H54 (cell line): ENCODE results near the gene SNX5.

Experiments used
- DNase-seq: peaks from one replicate; pipeline ENCODE4 v3.0.0; 2011; ENCODE audit warnings: low spot score, mixed read lengths; ENCODE audit not compliant: insufficient read length
- FAIRE-seq: peaks from 3 replicates; lab custom pipeline; 2011; peaks lifted over from hg19 to GRCh38; lab: Jason Lieb, UNC
- POLR2A ChIP-seq: IDR thresholded peaks from 2 replicates; pipeline ENCODE4 v1.6.1; 2011; ENCODE audit warnings: low read depth, mild to moderate bottlenecking, low read length

The SNX5 gene

DNA sequence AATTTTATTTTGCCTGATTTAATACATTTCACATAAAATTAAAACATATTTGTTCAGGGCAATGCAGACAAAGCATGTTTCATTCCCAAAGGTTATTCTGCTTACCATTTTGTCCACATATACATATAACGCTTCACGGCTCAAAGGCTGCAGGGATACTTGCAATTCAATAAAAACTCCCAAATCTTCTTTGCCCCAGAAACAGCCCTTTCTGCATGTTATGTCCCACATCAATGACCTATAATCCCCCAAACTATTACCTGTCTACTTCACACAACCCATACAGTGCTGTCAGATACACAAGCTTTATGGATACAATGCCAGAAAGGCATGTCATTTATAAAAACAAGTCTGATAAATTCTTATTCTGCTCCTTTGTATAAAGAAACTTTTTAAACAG, 20.2 kb downstream of the SNX5 start:
- no peak for TF ChIP-seq POLR2A
- FAIRE-seq (no peak), DNase-seq (no peak)

DNA sequence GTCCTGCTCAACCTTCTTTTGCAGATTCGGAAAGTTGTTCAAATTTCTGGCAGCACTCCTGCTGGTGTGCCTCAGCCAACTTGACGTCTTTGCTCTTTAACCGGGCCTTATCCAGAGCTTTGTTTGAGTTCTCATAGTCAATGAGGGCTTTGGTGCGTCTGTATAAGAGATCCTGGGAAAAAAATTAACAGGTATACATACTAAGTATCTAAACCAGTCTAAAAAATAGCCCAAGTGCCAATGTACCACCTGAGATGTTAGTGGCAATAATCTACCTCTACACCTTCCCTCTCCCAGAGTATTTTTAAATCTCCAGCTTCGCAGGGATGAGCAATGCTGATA, 21.1 kb downstream of the SNX5 start:
- no peak for TF ChIP-seq POLR2A
- FAIRE-seq (no peak), DNase-seq (no peak)

DNA sequence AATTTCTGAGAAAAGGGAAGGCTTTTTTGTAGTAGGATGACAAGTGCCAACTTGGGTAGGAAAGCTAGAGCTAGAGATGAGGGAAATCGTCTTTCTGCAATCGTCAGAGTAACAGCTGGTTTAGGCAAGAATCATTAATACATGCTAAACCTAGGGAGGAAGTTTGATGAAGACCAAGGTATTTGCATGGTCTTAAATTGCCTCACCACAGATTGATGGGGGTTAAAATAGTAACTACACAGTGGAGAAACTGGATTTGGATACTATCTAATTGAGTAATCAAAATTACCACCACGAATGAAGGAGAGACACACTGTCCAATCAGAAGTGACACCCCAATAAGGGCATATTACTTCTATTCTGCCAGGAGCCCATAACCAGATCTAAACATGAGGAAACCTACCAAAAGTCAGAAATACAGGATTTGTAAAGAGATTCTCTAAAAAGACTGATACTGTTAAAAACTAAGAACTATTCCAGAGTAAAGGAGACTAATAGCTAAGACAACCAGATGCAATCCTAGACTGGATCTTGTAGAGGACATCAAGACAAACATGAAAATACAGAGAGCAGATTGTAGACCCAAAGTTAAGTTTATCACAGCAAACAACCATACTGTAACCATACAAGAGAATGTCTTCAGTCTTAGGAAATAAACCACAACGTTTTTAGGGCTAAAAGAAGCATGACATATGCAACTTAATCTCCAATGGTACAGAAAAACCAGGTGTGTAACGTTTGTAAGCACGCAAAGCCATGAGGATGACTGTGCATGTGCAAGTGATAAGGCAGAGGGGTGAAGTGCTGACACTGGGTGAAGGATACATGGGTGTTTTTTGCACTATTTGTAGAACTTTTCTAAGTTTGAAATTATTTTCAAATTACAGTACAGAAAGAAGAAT, 21.8 kb downstream of the SNX5 start:
- DNase-seq (no peak), FAIRE-seq (no peak)
- TF ChIP-seq POLR2A, result no peak

DNA sequence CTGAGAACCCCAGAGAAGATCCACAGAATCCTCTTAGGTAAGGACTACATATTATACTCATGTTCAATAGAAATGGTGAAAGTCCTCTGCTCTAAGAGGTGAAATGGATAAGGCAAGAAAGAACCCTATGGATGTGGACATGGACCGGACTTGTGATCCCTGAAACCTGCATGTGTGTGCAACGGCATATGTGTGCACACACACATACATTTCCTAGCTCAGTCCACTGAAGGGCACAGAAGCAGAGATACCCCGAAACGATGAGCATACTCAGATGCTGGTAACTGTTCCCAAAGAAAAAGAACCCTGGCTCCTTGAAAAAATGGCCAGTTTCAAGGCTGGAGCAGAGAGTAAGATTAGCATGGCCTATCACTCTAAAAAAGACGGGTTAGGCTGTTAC, 22.6 kb downstream of the SNX5 start:
- FAIRE-seq (no peak), DNase-seq (no peak)
- TF ChIP-seq POLR2A, result no peak

DNA sequence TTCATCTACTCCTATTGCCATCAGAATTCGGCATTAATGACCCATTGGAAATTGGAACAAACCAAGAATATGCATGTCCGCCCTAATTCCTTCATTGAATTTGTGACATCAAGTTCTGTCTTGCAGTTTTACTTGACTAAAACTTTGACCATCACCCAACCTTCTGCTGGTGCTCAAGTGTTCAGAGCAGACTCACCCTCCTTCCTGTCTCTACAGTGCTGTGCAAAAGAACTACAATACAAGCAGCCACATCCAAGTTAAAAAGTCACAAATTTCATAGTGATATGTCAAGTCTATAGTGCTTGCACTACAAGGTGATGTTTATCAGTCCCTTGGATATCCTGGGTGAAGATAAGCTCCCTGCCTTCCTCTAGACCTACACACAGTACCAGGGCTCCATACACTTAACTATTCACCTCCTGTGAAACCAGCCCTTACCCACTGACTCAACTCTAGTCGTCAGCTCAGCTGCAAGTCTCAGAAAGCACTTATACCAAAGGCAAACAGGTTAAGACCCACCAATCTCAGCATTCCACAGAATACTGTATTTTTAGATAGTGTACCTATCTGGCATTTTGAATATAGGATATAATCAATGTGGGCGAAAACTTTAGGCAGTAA, 23.6 kb downstream of the SNX5 start:
- FAIRE-seq (no peak), DNase-seq (no peak)
- no peak for TF ChIP-seq POLR2A

DNA sequence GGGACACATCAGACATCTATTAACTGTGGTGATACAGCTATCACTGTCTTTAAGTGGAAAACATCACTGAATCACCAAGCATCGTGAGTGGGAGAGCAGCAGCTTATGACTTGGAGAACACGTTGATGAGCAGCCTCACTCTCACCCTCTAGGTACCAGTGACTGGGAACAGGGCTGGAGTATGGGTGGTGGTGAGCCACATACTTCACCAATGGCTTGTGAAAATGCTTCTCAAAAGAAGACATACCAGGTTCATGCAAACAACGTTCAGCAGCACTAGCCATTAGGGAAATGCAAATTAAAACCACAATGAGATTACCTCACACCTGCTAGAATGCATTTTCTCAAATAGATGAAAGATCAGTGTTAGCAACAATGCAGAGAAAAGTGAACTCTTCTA, 25.3 kb downstream of the SNX5 start:
- no peak for TF ChIP-seq POLR2A
- DNase-seq (no peak), FAIRE-seq (no peak)

DNA sequence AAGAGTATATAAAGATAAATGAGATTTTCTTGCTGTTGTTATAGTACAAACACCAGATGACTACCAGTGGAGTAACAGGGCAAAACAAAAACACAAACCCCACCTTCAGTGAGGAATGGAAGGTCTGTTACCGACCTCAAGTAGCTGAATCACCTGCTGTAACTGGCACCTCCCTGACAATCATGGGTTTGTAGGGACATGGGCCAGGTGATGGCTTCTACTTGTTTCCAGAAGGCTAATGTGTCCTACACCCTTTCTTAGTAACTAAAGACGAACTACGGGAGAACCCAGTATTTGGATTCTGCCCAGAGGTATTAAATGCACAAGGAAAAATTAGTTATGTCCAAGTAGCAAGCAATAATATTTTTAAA, 26.8 kb downstream of the SNX5 start:
- no peak for FAIRE-seq
- no peak for TF ChIP-seq POLR2A

DNA sequence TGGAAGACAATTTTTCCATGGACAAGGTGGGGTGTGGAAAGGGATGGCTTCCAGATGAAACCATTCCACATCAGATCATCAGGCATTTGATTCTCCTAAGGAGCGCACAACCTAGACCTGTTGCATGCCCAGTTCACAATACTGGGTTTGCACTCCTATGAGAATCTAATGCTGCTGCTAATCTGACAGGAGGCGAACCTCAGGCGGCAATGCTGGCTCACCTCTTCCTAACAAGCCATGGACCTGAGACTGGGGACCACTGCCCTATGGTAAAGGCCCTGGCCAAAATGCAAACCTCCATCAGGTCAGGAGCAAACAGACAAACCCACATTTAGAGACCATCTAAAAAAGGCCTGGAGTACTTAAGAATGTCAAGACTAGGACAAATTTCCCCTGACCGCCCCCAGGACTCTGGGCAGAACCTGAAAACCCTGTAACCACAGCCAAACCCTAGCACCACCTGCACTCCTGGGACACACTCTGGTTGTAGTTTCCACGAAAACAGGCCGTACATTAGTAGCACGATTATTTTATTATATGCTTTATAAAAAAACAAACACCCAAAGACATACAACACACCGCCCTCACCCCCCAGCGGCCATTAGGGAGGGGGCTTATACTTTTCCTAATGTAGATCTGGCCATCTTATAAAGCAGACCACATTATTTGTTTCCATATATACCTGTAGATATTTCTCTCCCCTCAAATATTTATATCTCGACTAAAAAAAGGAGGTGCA, 27.3 kb downstream of the SNX5 start:
- DNase-seq (no peak), FAIRE-seq (no peak)
- no peak for TF ChIP-seq POLR2A

More for the DNA sequence above, 26.8 kb downstream of the SNX5 start:
- DNase-seq, result no peak

DNA sequence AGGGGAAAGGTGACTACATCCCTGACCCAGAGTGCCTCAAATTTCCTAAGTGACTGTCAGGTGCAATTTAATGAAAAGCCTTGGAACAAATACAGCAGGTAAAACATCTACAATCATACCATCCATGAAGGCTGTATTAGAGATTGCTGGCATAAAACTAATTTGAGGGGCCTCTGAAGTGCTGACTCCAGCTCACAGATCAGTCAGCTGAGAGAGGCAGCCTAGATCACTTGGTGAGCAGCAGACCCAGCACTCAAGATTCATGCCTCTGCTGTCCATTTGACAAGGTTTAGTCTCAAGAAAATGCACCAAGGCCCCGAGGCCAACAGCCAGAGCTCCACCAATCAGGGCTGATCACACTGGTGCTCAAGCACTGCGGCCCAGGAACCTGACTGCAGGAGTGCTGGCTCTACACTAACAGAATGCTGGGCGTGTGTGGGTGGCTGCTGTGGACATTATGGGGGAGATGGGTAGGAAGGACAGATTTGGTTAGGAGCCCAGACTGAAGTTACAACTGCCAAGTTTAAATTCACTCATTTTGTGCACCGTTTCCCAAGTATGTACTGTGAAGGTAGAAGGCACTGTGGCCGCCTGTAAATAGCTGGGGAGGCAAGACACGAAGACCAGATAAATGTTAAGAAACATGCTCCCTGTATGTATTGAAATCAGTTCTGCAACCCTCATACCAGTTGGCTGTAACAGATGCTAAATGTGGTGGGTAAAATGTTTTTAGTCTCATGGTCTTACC, 28.2 kb downstream of the SNX5 start:
- DNase-seq (no peak), FAIRE-seq (no peak)
- TF ChIP-seq POLR2A, result no peak

DNA sequence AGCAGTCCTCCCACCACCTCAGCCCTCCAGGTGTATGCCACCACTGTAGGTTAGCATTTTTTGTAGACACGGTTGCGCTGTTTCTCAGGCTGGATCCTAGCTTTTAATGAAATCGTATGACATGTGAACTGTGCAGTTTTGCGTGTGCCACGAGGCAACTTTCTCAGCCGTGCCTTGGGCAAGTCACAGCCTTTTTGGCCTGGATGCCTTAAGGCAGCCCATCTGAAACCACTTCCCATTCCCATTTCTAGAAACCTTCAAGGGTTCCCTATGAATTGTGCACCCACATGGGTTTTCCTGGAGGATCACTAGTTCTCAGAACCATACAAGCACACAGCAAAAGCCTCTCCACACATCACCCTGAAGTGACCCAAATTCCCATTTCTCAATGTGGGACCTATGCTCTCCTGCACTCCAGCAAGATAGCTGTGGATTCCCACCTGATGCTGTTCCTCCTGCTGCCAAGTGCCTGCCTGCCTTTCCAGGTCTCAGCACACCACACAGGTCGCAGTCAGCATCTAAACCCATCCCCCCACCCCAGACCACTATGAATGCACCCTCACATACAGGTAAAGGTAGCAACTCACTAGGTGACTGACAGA, 28.9 kb downstream of the SNX5 start:
- FAIRE-seq, result no peak

DNA sequence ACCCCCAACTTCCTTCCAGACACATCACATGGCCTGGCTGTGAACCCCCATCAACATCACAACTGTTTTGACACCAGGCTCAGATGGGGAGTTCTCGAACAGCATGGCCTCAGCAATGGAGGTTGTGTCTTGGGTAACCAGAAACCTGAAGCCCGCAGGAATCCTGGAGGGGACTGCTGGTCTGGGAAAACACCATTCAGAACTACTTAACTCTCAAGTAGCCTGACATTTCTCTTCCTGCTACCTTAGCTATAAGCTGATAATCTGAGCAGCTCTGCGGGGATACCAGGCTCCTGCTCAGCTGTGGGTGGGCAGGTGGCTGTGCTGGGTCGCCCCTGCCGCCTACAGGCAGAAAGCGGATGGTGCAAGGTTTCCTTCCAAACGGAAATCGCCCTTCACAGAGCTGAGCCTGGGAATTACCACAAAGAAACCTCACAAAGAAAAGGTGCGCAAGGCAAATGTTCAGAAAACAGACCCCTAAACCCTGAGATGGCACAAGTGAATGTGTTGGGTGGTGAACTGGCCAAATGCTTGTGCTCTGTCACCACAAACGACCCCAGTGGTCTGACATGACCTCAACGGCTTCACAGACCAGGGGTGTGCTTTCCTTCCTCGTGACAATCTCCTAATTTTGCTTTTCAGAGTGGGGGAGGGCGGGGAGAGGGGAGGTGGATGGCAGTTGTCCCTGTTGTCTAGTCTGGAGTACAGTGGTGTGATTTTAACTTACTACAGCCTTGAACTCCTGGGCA, 29.5 kb downstream of the SNX5 start:
- FAIRE-seq (no peak), DNase-seq (peak; percentile 50)
- TF ChIP-seq POLR2A, result no peak

More for the DNA sequence above, 28.9 kb downstream of the SNX5 start:
- no peak for DNase-seq
- TF ChIP-seq POLR2A, result no peak
